Naive thymus-derived CD8-positive, alpha-beta T cell (primary cell): Measurements from ENCODE around the gene ZNF26. TPM values are rescaled to one million over a fixed set of nuclear protein-coding genes. Genes with fewer than 3 reads are reported as not detected.
A peak's percentile ranks its signal among the peaks of the same experiment; 100 is the strongest.

Source experiments
- ATAC-seq, 2 donors: fragments of 150-1000 bp; cut with Tn5 transposase in 1 of 2; sonication (Bioruptor Pico), chemical (Tn5 transposase) in 1 of 2; 1 replicate in 1 of 2; 2 replicates in 1 of 2; pipeline ENCODE4 v1.10.0; 2021; ENCODE audit warnings: mild to moderate bottlenecking in 2 of 2, moderate library complexity in 2 of 2
- POLR2A ChIA-PET: fragments of 350-600 bp; sonication (Branson Sonifier 250); formaldehyde crosslinking; loops from one replicate; lab custom pipeline; 2021; ENCODE audit warnings: antibody characterized with exemption; lab: Charles Lee
- DNase-seq, 10 donors: peaks; one replicate each; pipeline versions ENCODE4 v3.0.0 to v3.0.0-alpha.2; 2020 to 2022
- H3K27ac Mint-ChIP-seq, 10 donors: one replicate each; pipeline ENCODE4 v1.8.0; 2020 to 2022; ENCODE audit warnings: mild to moderate bottlenecking in 10 of 10, mixed read lengths in 10 of 10, moderate library complexity in 4 of 10, inconsistent platforms in 1 of 10
- H3K27me3 Mint-ChIP-seq, 5 donors: one replicate each; pipeline ENCODE4 v1.8.0; 2021 to 2022; ENCODE audit warnings: mixed read lengths in 5 of 5
- H3K36me3 Mint-ChIP-seq, 3 donors: one replicate each; pipeline ENCODE4 v1.8.0; 2020 to 2022; ENCODE audit warnings: mixed read lengths in 3 of 3, mild to moderate bottlenecking in 2 of 3, inconsistent platforms in 1 of 3
- H3K4me1 Mint-ChIP-seq, 4 donors: one replicate each; pipeline ENCODE4 v1.8.0; 2021 to 2022; ENCODE audit warnings: mixed read lengths in 4 of 4
- H3K4me3 Mint-ChIP-seq, 10 donors: one replicate each; pipeline ENCODE4 v1.8.0; 2020 to 2022; ENCODE audit warnings: mild to moderate bottlenecking in 10 of 10, mixed read lengths in 10 of 10, moderate library complexity in 6 of 10, inconsistent platforms in 1 of 10
- H3K9me3 Mint-ChIP-seq, 9 donors: one replicate each; pipeline ENCODE4 v1.8.0; 2020 to 2022; ENCODE audit warnings: mixed read lengths in 9 of 9, mild to moderate bottlenecking in 3 of 9, inconsistent platforms in 1 of 9, moderate library complexity in 1 of 9
- polyA plus RNA-seq, 3 donors: library from polyadenylated mRNA; unstranded; fragments of 300-500 nt; fragmentation: Illumina TruSeq; gene quantifications; one replicate each; pipeline ENCODE4 v1.2.3, GENCODE V29; 2021
- total RNA-seq, 8 experiments: library from RNA in 2 of 8; stranded (reverse) in 2 of 8; gene quantifications; one replicate each; pipeline ENCODE4 v1.2.3 and lab custom pipeline; 2021 to 2026

ZNF26 gene
- total and polyA plus RNA-seq, 5 experiments from 2014 or later, result 10.6 to 34.2 (median 19.2) TPM

GRCh38 chr12:133037207-133038005 is 51.2 kb downstream of the ZNF26 start, which contains the start of gene ZNF84:
ZNF84 (plus strand) TSS chr12:133037509; CDS start chr12:133041468, 3,959 bp downstream.
- ATAC-seq (peak; percentile 94 to 95), DNase-seq (peak; percentile 93 to 99 (median 97))
- H3K27me3 Mint-ChIP-seq, result peaks cover 0 to 5% (median 2%) of the 10 kb centered on the region in 5 donors
- H3K36me3 Mint-ChIP-seq, result peaks cover 29 to 58% (median 39%) of the 10 kb centered on the region in 3 donors
- H3K4me3 Mint-ChIP-seq, result peak within 1 kb of the TSS; percentile 86 to 96 (median 94)
- POLR2A ChIA-PET, result interaction anchor here (0.5 to 2.8 kb wide), 9 partner anchors 21 to 201 kb away, joined by 3 to 15 read pairs (median 5); partner anchors contain the start of genes ZNF10, ZNF140, ZNF26 and ZNF605
- H3K9me3 Mint-ChIP-seq, result peaks cover 7 to 80% (median 42%) of the 10 kb centered on the region in 9 donors
- peaks cover 0 to 22% (median 8%) of the 10 kb centered on the region in 4 donors for H3K4me1 Mint-ChIP-seq
- H3K27ac Mint-ChIP-seq, result peak within 1 kb of the TSS; percentile 92 to 98 (median 95)

GRCh38 chr12:133038118-133038709 is 52.0 kb downstream of the ZNF26 start:
- peak overlapping the region; percentile 68 to 98 (median 95) for H3K27ac Mint-ChIP-seq
- DNase-seq (no peak), ATAC-seq (no peak)
- H3K4me3 Mint-ChIP-seq, result peak overlapping the region; percentile 86 to 96 (median 94)
- H3K9me3 Mint-ChIP-seq, result peaks cover 7 to 85% (median 45%) of the 10 kb centered on the region in 9 donors
- H3K4me1 Mint-ChIP-seq, result peaks cover 0 to 22% (median 8%) of the 10 kb centered on the region in 4 donors
- peaks cover 37 to 61% (median 46%) of the 10 kb centered on the region in 3 donors for H3K36me3 Mint-ChIP-seq
- peaks cover 0 to 5% (median 2%) of the 10 kb centered on the region in 5 donors for H3K27me3 Mint-ChIP-seq
- POLR2A ChIA-PET, result interaction anchor here (0.6 to 2.8 kb wide), 12 partner anchors 12 to 271 kb away, joined by 3 to 15 read pairs (median 4); partner anchors contain the start of genes ZNF10, ZNF140, ZNF26 and ZNF605

- Mint-ChIP-seq H3K27me3 (no peaks in the 10 kb centered on the region), H3K4me3 (no peak overlapping the region), H3K27ac (no peak overlapping the region), H3K9me3 (peaks cover 12 to 98% (median 54%) of the 10 kb centered on the region in 9 donors), H3K4me1 (no peaks in the 10 kb centered on the region), H3K36me3 (peaks cover 69 to 96% (median 94%) of the 10 kb centered on the region in 3 donors)
- POLR2A ChIA-PET, result interaction anchor here (0.6 to 0.7 kb wide), 2 partner anchors 32 to 33 kb away, joined by 4 to 5 read pairs; no protein-coding TSS in a partner anchor
- DNase-seq (no peak), ATAC-seq (no peak)
Measured at GRCh38 chr12:133046698-133047097, 60.5 kb downstream of the ZNF26 start.

- POLR2A ChIA-PET, result interaction anchor here (0.5 kb wide), 1 partner anchor 145 kb away, joined by 4 read pairs; no protein-coding TSS in a partner anchor
- H3K4me3 Mint-ChIP-seq, result peak overlapping the region in 2 of 10 donors; percentile 56 to 65
- H3K9me3 Mint-ChIP-seq, result peaks cover 8 to 95% (median 36%) of the 10 kb centered on the region in 9 donors
- no peaks in the 10 kb centered on the region for H3K4me1 Mint-ChIP-seq
- peak overlapping the region in 4 of 10 donors; percentile 8 to 79 (median 36) for H3K27ac Mint-ChIP-seq
- no peaks in the 10 kb centered on the region for H3K27me3 Mint-ChIP-seq
- ATAC-seq, result no peak
- peak in 2 of 10 donors; percentile 7 to 17 for DNase-seq
- peaks cover 37 to 75% (median 51%) of the 10 kb centered on the region in 3 donors for H3K36me3 Mint-ChIP-seq
Measured at GRCh38 chr12:133057446-133057845, 71.3 kb downstream of the ZNF26 start.

- ATAC-seq (no peak), DNase-seq (peak in 1 of 10 donors; percentile 15)
- Mint-ChIP-seq H3K4me3 (peak overlapping the region in 2 of 10 donors; percentile 4 to 39), H3K36me3 (peaks cover 27 to 75% (median 50%) of the 10 kb centered on the region in 3 donors), H3K4me1 (no peaks in the 10 kb centered on the region), H3K27ac (peak overlapping the region in 3 of 10 donors; percentile 10 to 79 (median 44)), H3K27me3 (no peaks in the 10 kb centered on the region), H3K9me3 (peaks cover 3 to 95% (median 37%) of the 10 kb centered on the region in 9 donors)
- POLR2A ChIA-PET, result interaction anchor here (0.6 to 1.7 kb wide), 5 partner anchors 21 to 145 kb away, joined by 3 to 6 read pairs (median 4); partner anchors contain the start of genes ZNF26 and ZNF84
Measured at GRCh38 chr12:133058203-133059113, 72.3 kb downstream of the ZNF26 start.

- no peaks in the 10 kb centered on the region for H3K4me1 Mint-ChIP-seq
- no peak overlapping the region for H3K27ac Mint-ChIP-seq
- ATAC-seq (no peak), DNase-seq (no peak)
- H3K9me3 Mint-ChIP-seq, result peaks cover 0 to 98% (median 30%) of the 10 kb centered on the region in 9 donors
- peaks cover 6 to 77% (median 46%) of the 10 kb centered on the region in 3 donors for H3K36me3 Mint-ChIP-seq
- POLR2A ChIA-PET, result no interaction called here
- no peak overlapping the region for H3K4me3 Mint-ChIP-seq
- H3K27me3 Mint-ChIP-seq, result no peaks in the 10 kb centered on the region
Measured at GRCh38 chr12:133061954-133062353, 75.8 kb downstream of the ZNF26 start.

- H3K27me3 Mint-ChIP-seq, result no peaks in the 10 kb centered on the region
- no peak overlapping the region for H3K27ac Mint-ChIP-seq
- H3K4me1 Mint-ChIP-seq, result no peaks in the 10 kb centered on the region
- POLR2A ChIA-PET, result no interaction called here
- DNase-seq (no peak), ATAC-seq (no peak)
- no peak overlapping the region for H3K4me3 Mint-ChIP-seq
- H3K9me3 Mint-ChIP-seq, result peaks cover 0 to 98% (median 25%) of the 10 kb centered on the region in 9 donors
- H3K36me3 Mint-ChIP-seq, result peaks cover 0 to 70% (median 41%) of the 10 kb centered on the region in 3 donors
Measured at GRCh38 chr12:133063556-133063955, 77.4 kb downstream of the ZNF26 start.

- Mint-ChIP-seq H3K27me3 (no peaks in the 10 kb centered on the region), H3K9me3 (peaks cover 13 to 94% (median 40%) of the 10 kb centered on the region in 9 donors), H3K4me1 (no peaks in the 10 kb centered on the region), H3K4me3 (no peak overlapping the region), H3K36me3 (peaks cover 0 to 51% (median 37%) of the 10 kb centered on the region in 3 donors), H3K27ac (no peak overlapping the region)
- DNase-seq, result no peak
- POLR2A ChIA-PET, result no interaction called here
- no peak for ATAC-seq
Measured at GRCh38 chr12:133073836-133074235, 87.7 kb downstream of the ZNF26 start.

Other genes starting within 250 kb of the ZNF26 start
- gene ANKLE2, start 224.5 kb upstream of the ZNF26 start, total RNA-seq, result 100 to 1,000 TPM; 100 to 107 TPM
- 10 to 100 TPM; 17.8 to 32.1 (median 23.0) TPM for gene ANKLE2, start 224.5 kb upstream of the ZNF26 start, polyA plus RNA-seq
- 10 to 100 TPM; 77.9 to 82.1 TPM for gene GOLGA3, start 157.5 kb upstream of the ZNF26 start, total RNA-seq
- gene GOLGA3, start 157.5 kb upstream of the ZNF26 start, polyA plus RNA-seq, result 10 to 100 TPM in 2 of 3 donors, 1 to 10 TPM in 1; 2.7 to 18.1 (median 12.2) TPM
- gene CHFR, start 98.8 kb upstream of the ZNF26 start, total RNA-seq, result 10 to 100 TPM; 93.5 to 96.9 TPM
- gene CHFR, start 98.8 kb upstream of the ZNF26 start, polyA plus RNA-seq, result 10 to 100 TPM; 25.1 to 37.4 (median 27.6) TPM
- 10 to 100 TPM; 17.4 to 18.6 TPM for gene ZNF605, start 30.1 kb upstream of the ZNF26 start, total RNA-seq
- gene ZNF605, start 30.1 kb upstream of the ZNF26 start, polyA plus RNA-seq, result under 1 TPM; 0.46 to 0.72 (median 0.65) TPM
- 10 to 100 TPM; 58.3 to 60.3 TPM for gene ZNF84, start 51.1 kb downstream of the ZNF26 start, total RNA-seq
- gene ZNF84, start 51.1 kb downstream of the ZNF26 start, polyA plus RNA-seq, result 10 to 100 TPM; 16.9 to 19.0 (median 18.2) TPM
- gene ZNF140, start 94.6 kb downstream of the ZNF26 start, total RNA-seq, result 10 to 100 TPM; 22.6 to 26.4 TPM
- 10 to 100 TPM; 18.4 to 22.3 (median 22.0) TPM for gene ZNF140, start 94.6 kb downstream of the ZNF26 start, polyA plus RNA-seq
- 1 to 10 TPM; 7.0 to 8.1 TPM for gene ZNF891, start 143.9 kb downstream of the ZNF26 start, total RNA-seq
- under 1 TPM; 0.35 to 0.82 (median 0.69) TPM for gene ZNF891, start 143.9 kb downstream of the ZNF26 start, polyA plus RNA-seq
- 10 to 100 TPM; 24.3 TPM for gene ZNF10, start 144.3 kb downstream of the ZNF26 start, total RNA-seq
- gene ZNF10, start 144.3 kb downstream of the ZNF26 start, polyA plus RNA-seq, result 10 to 100 TPM; 12.7 to 15.1 (median 14.1) TPM
- gene ZNF268, start 195.1 kb downstream of the ZNF26 start, total RNA-seq, result 10 to 100 TPM; 32.8 to 36.6 TPM
- 10 to 100 TPM; 15.3 to 18.3 (median 16.3) TPM for gene ZNF268, start 195.1 kb downstream of the ZNF26 start, polyA plus RNA-seq
- not detected for gene ANHX, start 249.5 kb downstream of the ZNF26 start, total RNA-seq
- not detected for gene ANHX, start 249.5 kb downstream of the ZNF26 start, polyA plus RNA-seq